HG03060 (cell line): Measurements from ENCODE around the gene SEPTIN5.

Source experiments
- ATAC-seq: cut with Tn5 transposase; IDR thresholded peaks from one replicate; pipeline ENCODE4 v1.9.1; 2021; ENCODE audit warnings: low read depth, moderate number of reproducible peaks; ENCODE audit not compliant: unreplicated experiment

Gene SEPTIN5

GRCh38 chr22:19769393-19769715 is 55.1 kb downstream of the SEPTIN5 start:
- ATAC-seq: no peak

DNA sequence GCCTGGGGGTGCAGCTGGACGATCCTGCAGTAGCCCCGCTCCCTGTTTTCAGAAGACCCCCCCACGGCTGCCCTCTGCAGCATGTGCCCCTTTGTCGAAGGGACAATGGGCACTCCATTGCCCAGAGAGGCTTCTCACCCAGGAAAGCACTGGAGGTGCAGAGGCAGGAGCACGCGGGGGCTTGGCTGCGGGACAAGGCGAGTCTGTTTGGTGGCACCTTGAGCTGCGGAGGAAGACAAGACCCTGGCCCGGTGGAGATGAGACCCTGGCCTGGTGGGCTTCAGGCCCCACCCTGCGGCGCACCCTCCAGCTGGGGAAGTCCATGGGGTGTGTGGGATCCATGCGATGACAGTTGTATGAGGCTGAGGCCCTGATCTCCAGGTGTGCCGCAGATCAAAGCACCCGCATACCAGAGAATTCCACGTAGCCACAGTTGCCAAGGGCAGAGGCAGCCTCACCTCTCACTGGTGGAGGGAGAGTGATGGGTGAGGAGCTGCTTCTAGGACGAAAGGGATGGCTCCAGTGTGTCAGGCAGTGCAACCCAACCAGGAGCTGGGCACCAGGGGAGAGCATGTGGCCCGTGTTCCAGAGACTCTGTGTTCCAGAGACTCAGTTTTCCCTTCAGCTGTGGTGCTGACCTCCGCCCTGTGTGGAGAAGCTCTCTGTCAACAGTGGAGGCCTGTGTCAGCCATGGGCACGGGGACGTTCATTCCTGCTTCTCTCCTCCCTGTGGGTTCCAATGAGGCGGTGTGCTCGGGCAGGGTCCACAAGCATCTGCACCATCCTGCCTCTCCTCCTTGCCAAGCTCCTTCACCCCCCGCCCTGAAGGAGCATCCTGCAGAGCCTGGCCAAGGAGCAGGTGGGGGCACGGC is 56.3 kb downstream of the SEPTIN5 start:
- ATAC-seq: no peak

- ATAC-seq: no peak
These were observed 58.0 kb downstream of the SEPTIN5 start for GRCh38 chr22:19772422-19772672.
